NCI-H748 (cell line): ENCODE measurements around the gene ATP1B1.
"Not testable (repeated sequence)": the region's sequence is repeated elsewhere in the genome, so short reads cannot be mapped to it uniquely, and the experiment has no call there.

Experiments used
- DNase-seq: peaks from one replicate; lab custom pipeline; 2025; ENCODE audit not compliant: unreplicated experiment; lab: John Stamatoyannopoulos, UW

The ATP1B1 gene

DNA sequence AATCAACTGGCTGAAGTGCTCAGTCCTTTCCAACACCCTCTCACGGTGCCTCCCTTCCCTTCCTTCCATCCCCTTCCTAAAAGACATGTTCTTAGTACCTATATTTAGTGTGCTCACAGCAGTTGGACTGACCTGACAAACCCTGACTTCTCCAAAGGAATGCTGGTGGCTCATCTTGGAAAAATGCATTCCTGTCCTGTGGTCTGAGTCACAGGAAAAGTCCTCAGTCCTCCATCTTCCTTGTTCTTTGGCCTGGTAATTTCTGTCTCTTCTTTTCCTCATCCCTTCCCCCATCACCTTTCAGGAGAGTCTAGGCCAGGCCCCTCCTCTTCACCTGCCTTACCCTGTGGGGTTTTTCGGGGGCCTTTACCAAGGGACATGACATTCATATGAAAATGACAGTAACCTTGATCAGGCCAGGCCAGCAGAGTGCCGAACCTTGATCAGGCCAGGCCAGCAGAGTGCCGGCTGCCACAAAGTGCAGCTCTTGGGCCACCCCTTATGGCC is 7.2 kb downstream of the ATP1B1 start:
- DNase-seq: no peak

DNA sequence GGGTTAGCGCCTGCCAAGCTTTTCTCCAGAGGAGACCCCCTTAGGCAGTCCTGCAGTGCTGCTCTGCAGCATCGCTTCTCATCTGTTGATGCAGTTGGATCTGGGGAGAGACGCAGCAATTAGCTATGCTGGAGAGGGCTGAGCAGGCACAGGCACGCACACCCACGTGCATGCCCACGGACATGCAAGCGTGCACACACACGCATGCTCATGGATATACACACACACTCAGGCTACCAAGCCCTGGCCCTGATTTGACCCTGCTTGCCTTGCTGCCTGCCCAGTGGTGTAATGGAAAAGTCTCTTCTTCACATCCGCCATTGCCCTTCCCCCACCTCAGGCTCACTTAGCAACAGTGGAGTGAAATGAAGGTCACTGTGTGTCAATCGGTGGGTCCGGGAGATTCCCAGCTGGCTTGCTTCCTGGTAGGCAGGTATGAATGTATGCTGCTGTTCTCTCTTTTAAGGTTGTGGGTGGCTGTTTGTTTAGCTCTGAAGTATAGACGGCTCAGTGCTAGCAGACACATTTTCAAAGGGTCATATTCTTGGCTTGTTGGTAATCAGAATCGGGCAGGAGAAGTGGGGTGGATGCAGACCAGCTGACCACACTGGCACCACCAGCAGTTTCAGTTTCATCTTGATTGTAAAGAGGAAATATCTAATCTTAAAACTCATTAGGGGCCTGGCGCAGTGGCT is 9.5 kb downstream of the ATP1B1 start:
- DNase-seq: no peak

DNA sequence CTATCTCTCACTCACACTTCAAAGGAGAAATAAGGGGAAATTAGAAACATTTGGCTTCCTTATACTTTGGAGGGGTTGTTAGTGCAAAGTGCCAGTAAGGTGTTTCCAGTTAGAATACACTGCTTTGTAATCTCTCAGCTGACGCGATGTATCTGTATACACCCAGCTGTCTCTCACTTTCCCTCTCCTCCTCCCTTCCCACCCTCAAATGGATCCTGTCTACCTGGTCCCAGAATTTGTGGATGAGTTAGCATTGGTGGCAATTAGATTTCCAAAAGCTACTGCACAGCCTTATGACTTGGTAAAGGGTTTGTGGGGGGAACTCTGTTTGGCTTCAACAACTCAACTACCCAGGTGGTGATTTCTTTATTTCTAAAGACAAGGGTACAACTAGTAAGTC is 10.5 kb downstream of the ATP1B1 start:
- DNase-seq: no peak

DNA sequence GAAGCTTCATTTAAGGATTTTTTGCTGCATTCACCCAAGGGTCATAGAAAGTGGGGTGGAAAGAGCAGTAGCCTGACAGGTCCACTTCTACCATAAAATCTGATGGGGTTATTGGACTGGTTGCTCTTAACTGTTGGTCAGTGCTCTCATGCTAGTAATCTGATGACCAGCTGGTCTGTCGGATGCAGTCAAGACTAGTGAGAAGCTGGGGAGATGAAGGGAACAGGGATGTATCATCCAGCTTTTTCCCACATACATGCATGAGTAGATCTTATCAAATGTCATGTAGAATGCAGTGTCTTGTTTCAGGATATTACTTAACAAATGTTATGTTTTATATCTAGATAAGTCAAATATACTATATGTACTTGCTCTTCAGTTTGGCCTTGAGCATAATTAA is 11.1 kb downstream of the ATP1B1 start:
- DNase-seq: no peak

DNA sequence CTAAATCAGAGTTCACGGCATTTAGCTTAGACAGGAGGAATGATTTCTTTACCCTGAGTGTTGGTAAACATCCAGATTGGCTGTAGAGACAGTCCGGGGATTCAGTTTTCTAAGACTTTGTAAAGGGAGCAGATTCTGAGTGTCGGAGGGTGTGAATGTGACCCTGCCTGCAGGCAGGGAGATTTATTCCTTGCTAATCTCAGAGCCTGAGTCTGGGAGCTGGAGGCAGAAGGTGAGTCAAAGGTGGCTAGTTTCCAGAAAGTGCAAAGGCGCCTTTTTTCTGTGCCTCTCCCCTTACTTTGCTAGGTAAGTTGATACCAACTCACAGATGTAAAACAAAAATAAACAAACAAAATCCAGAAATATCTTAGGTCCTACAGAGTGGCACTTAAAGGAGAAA is 11.7 kb downstream of the ATP1B1 start:
- no peak for DNase-seq

DNA sequence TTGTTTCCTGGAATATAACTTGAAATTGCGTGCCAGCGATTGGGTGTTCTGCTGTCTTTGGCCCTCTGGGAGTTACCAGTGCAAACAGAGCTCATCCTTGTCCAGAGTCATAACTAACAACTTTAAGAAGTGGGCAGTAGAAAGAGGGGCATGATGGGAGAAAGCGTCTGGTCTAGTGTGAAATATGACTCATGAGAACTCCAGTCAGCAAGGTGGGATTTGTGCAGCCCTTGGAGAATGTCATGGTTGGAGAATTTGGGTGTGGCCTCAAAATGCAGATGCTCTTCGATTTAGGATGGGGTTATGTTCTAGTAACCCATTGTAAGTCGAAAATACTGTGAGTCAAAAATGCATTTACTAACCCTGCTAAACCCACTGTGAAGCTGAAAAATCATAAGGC is 12.9 kb downstream of the ATP1B1 start:
- no peak for DNase-seq

DNA sequence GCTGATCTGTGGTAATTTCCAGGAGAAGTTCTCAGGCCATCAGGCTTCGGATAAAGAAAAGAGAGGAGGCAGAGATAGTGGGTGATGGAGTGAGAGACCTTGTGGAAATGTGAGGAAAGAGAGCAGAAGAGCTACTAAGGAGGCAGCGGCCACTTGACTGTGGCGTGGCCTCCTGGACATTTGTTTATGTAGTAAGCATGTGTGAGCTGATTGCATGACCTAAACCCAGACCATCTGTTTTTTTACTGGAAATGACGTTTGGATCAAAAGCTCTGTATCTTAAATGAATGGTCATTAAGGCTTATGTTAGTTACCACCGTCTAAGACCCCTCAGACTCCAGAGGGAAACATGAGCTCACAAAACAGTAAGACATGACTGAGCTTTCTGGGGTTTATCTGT is 13.6 kb downstream of the ATP1B1 start:
- DNase-seq: no peak

DNA sequence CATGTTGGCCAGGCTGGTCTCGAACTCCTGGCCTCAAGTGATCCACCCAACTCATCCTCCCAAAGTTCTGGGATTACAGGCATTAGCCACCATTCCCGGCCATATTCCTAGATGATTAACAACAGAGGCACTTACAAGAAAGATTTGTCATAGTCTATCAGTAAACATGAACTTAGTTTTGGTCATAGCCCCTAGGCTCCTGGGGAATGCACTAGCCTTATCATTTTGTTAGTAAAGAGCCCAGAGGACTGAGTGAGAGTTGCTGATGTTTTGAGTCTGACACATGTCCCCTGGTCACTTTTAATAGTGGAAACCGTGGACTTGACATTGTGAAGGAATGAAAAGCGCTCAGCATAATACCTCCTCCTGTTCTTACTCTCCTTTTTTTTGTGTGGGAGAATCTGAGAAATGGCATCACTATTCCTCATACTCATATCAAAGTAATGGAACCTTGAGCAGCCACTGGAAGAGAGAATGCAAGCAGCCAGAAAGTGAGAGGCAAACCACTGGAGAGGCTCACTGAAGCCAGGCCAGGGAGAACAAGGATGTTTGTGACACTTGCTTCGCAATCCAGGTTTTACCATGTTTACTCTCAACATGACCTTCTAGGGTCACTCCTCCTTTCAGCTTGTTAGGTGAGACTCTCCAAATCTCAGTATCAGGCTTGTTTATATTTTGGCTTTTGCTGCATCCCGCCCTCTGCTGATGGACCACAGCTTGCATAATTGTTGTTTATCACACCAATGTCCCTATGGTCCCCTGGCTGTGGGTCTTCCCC is 14.8 kb downstream of the ATP1B1 start:
- no peak for DNase-seq

DNA sequence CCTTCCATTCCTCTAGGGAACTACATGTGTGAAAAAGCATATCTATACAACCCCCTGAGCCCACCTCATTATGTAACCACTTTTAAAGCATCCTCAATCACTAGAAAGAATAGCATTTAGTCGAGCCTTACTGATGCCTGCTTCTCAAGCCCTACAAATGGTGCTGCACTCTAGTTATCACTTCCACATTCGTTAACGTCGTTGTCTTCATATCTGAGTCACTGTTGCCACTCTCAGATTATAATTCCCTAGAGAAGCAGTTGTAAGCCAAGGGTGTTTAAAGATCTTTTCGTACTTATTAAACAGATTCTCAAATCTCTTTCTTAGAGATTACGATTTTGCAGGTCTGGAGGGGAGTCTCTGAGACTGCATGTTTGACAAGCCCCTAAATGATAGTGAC is 16.5 kb downstream of the ATP1B1 start:
- no peak for DNase-seq

DNA sequence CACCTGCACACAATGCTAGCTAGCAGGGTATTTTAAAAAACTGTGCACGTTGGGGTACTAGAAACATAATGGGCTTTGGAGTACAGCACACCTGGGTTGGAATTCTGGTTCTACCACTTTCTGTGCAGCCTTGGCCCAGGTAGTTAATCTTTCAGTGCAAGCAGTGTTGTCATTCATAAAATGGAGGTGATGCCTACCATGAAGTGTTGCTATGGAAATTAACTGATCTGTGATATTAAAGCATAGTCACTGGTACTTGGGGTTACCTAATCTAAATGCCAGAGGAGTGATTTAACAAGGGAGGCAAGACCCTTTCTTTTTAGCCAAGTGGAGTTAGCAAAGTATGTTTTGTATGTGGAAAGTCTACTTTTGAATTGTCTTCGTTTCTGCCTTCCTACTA is 18.0 kb downstream of the ATP1B1 start:
- peak; percentile 57 for DNase-seq

DNA sequence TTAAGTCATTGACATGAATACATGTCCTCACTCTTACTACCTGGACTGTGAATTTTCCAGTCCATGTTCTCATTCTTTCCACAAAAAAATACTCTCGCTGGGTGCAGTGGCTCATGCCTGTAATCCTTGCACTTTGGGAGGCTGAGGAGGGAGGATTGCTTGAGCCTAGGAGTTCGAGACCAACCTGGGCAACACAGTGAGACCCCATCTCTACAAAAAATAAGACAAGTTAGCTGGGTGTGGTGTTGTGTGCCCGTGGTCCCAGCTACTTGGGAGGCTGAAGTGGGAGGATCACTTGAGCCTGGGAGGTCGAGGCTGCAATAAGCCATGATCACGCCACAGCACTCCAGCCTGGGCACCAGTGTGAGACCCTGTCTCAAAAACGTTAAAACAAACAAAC is 19.1 kb downstream of the ATP1B1 start:
- not testable (repeated sequence) for DNase-seq

DNA sequence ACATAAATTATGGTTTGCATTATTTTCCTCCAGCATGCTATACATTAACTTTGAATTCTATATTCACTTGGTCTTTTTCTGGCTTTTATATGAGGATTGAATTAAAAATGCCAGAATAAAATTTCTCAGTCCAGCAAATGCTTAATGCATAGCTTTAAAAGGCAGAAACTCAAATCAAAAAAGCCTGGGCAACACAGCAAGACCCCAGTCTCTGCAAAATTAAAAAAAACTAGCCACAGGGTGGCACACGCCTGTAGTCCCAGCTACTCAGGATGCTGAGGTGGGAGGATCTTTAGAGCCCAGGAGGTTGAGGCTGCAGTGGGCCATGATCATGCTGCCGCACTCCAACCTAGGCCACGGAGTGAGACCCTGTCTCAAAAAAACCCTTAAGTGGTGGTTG is 19.8 kb downstream of the ATP1B1 start:
- no peak for DNase-seq

DNA sequence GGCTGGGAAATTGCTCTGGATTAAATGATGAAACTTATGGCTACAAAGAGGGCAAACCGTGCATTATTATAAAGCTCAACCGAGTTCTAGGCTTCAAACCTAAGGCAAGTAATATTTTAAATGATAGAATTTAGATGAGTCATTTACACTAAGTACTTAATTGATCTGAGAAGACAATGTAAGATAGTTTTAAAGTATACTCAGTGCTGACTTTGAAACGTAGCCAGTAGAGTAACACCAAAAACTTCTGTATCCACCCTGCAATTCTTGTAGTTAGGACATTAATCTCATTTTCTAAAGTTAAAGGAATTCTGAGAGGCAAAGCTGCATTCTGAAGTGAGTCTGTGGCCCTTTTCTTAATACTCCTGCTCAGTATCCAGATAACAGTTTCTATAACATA is 20.8 kb downstream of the ATP1B1 start:
- DNase-seq: no peak

DNA sequence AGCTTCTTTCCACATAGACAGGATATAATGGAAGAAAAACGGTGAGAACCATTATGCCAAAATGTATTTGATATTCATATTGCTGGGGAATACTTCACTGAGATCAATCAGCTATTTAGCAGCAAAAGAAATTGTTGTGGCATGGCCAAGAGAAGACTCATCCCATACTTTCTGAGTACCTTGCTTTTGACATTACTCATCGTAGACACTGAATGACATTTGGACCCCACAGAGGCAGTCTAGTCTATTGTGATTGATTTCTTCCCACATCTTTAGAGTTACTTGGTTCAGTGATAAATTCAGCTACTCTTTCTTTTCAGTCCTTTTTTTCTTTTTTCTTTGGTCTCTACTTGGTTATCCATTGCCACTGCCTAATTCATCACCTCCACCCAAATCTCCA is 22.1 kb downstream of the ATP1B1 start:
- DNase-seq: no peak

DNA sequence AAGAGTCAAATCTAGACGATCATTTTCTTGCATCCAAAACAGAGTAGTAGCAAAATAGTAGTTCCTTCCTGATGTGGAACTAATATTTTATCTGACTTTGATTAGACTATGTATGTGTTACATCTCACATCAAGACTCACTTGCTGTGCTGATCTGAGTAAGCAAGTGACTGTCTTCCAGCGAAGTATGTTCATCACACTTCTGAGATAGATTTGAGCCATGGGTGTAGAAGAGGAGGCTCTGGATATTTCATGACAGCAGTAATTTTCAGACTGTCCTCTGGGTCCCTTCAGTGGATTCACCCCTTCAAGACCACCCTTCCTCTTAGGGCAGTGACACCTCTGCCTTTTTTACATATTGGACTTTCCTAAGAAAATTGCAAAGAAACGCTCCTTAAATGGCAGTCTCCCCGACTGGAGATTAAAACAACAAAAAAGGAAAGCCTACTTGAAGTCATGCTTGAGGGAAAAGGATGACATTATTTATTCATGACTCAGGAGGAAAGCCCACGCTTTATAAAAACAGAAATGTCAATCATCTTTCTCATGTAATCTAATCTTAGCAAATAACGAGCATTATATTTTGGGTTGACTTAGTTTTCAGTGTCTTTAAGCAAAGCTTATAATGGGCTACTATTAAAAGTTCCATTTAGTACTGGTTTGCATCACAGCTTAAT is 22.8 kb downstream of the ATP1B1 start:
- no peak for DNase-seq

DNA sequence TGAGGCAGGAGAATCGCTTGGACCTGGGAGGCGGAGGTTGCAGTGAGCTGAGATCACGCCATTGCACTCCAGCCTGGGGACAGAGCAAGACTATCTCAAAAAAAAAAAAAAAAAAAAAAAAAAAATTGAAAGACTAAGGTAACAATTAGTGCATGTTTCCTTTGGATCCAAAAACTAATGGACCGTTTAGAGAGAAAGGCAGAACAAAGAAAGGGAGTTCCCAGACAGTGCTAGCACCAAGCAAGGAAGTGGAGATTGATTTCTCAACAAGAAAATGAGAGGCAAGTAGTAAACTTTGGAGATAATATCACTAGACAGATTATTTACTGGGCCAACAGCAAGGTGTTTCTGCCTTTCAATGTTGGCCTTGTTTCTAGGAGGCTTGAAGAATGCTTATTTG is 24.2 kb downstream of the ATP1B1 start:
- DNase-seq: no peak

DNA sequence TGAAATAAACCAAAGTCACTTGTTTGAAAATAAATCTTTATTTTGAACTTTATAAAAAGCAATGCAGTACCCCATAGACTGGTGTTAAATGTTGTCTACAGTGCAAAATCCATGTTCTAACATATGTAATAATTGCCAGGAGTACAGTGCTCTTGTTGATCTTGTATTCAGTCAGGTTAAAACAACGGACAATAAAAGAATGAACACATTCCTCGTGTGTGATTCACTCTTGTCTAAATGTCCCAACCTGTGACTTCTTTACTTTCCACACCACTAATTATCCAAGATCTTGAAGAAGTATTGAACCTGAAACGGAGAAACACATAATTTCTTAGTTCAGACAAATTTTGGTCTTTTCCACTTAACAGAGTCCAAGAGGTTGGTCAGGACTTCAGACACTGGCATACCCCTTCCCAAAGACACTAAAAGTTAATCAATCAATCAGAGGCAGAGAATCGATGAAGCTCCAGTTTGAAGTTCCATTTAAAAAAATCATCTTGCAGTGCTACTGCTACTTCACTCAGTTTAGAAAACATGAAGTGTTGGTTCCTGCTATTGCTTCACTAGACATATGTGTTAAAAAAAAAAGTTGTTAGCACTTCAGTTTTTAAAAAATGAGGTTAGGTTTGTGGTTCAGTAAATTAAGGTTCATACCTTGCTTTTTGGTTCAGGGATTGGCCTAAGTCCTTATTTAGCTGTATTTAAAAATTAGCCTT is 26.2 kb downstream of the ATP1B1 start:
- no peak for DNase-seq

DNA sequence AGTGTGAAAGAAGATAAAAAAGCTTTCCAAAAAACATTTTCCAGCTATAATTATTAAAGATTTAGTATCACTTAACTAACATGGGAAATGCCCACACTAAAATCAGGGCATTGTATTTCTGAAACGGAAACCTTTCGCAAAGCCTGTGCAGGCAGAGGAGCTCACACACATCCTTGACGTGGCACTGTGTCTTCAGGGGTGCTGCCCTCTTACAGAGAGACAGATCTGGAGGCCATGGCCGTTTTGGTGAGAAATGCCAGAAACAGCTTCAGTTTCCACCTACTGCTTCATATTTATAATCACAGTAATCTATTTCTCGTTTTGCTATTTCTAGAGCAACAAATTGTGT is 26.7 kb downstream of the ATP1B1 start:
- DNase-seq: no peak

DNA sequence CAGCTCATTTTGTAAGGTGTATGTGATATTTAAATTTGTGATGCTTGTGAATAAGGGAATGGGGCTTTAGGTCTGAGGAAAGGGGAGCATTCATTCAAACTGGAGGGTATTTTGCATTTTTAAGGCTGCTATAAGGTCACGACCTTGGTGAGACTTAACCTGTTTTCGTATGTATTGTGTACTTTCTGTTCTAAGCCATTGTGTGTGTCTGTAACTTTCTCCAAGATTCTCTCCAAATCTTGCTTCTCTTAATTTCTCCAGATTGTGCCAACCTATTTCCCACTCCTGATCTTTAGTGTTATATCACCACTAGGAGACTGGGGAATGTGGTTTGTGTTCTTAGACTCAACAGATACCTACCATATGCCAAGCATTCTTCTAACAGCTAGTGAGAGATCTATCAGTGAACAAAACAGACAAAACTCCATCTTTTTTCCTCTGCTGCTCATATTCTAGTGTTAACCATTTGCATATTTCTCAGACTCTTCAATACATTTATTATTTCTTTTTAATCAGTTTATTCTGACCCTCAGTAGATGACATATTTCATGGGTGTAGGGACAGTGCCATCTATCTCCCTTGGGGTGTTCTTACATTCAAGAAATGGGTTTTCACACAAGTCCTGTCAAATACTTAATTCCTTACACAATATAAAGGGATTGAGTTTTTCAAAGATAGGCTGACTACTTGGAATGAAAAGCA is 27.5 kb downstream of the ATP1B1 start:
- no peak for DNase-seq

DNA sequence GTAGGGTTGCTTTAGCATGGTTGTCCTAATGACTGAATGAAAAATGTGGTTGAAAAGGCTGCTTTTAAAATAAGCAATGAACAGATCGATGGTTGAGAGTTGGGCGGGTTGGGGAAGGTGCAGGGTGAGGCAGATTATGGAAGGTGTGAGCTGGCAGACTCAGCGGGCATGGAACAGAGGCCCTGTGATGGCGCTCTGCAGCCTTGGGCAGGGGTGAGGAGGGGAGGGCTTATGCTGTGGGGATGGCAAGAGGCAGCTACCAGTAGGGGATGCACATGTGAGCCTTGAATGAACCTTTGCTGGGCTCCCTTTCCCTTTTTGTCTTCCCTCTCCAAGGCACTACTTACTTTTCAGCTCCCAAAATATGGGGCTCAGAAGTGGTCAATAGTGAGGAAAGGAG is 30.9 kb downstream of the ATP1B1 start:
- DNase-seq: no peak
